GM21576 (cell line): ENCODE measurements around the gene SFT2D3.

Source experiments
- ATAC-seq: cut with Tn5 transposase; IDR thresholded peaks from one replicate; pipeline ENCODE4 v1.9.1; 2021; ENCODE audit warnings: mild to moderate bottlenecking, moderate library complexity; ENCODE audit not compliant: unreplicated experiment

SFT2D3 gene, protein sequence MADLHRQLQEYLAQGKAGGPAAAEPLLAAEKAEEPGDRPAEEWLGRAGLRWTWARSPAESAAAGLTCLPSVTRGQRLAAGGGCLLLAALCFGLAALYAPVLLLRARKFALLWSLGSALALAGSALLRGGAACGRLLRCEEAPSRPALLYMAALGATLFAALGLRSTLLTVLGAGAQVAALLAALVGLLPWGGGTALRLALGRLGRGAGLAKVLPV

DNA sequence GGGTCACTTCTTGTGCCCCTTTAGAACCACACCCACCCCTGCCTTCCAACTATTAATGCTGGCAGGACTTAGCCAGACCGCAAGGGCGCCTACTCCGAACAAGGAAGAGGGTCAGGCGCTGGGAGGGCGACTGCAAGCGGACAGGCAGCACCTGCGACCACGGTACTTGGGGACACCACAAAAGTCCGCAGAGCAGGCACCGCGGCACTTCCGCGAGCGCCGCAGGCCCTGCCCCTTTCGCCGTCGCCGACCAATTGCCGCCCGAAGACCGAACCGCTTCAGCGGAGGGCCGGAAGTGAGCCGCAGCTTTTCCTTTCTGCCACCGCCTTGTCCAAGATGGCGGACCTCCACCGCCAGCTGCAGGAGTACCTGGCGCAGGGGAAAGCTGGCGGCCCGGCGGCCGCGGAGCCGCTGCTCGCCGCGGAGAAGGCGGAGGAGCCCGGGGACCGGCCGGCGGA, at the start of gene SFT2D3:
SFT2D3 (plus strand) TSS at position 305 of the 458 bp plus-strand sequence; CDS start at position 337, 32 bp downstream.
- peak; percentile 69 for ATAC-seq

DNA sequence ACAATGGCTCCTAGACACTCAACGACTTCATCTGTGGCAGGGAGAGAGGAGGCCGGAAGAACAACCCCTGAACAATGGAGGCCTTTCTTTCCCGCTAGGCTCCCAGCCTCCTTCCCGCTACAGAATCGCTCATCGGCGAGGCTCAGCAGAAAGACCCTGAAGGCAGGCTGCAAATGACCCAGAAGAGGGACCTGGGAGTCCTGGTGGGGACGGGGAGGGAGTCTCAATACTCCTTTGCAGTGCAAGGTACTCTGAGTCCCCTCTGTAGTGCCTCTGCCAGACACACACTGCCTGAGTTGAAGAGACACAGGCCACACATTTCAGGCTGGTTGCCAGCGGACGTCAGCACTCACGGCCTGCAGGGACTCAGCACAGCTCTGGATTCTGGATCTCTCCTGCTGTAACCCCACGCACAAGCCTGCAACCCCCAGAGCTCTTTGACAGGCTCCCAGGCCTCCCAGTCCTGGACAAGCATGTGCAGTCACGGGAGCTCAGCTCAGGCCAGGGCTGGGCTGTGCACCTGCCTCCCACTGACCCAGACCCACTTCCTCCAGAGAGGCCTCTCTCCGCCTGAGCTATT, 49.2 kb upstream of the SFT2D3 start:
- ATAC-seq = no peak

DNA sequence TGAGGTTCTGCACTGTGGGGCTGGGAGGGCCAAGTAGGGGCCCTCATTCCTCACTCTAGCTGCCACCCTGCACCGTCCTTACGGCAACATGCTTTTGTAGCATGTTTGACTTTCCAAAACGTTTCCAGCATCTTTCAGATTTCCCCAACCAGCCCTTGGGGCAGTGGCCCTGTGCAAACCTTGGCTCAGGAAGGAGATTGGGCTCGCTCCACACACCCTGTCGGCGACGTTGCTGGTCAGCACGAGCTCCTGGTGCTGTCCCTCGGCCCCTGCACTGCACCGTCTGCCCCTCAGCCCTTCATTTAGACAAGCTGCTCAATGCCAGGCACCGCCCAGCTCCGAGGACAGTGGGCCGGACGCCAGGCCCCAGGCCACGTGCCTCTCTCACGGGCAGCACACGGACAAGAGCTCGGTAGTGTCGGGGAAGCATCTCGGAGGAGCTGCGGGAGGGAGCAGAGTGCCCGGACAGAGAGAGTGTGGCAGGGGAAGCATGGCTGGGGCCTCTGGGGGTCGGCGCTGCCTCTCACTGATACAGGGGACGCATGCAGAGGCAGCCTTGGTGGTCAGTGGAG, 48.4 kb upstream of the SFT2D3 start:
- no peak for ATAC-seq

DNA sequence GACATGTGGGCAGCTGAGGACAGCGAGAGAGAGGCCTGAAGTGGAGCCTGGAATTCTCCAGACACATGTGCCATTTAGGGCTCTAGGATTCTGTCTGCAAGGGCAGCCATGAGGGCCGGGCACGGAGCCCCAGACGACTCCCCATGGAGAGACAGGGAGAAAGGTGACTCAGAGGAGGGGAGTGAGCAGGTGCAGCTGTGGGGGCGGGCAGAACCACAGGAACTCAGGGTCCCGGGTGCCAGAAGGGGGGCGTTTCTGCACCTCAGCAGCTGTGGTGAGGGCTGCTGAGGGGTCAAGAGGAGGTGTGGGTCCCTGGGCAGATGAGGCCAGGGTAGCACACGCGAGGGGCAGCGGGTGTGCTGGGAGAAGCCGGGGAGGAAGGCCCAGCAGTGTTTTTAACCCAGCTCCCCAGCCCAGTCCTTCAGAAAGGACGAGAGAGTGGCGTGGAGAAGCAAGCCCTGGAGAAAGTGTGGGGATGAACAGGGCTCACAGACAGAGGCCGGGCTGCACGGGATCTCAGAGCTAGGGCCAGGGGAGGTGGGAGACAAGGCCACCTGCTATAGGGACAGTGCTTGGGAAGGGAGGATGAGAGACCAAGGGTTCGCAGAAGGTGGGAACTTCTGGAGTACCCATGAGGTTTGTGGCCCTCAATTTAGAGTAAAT, 47.7 kb upstream of the SFT2D3 start:
- ATAC-seq = no peak

DNA sequence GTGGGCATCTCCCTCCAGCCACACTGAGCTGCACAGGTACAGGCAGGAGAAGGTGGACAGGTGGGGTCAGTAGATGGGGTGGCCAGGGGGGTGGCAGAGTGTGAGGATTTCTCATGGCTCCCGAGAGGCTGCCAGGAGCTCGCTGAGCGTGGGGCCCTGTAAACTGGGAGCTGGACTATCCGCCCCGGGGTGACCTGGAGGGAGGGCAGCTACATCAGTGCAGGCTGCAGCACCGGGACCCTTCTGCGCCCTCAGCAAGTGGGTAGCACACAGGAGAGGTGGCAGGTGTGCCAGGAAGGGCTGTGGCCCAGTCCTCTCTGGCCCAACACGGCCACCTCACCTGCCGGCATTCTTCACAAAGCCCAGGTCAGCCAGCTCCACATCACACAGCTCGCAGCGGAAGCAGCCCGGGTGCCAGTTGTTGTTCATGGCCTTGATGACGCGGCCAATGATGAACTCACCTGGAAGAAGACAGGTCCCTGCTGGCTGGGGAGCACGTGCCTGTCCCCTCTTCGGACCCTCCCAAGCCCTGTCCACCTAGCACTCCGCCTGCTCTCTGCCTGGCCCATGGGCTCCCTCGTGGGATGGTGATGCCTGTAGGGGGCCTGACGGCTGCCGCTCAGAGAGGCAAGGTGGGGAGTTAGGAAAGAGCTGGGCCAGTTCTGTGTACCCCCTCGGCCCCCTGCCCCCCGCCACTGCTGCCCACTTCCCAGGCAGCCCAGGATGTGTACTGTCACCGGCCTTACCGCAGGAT, 47.0 kb upstream of the SFT2D3 start:
- no peak for ATAC-seq

DNA sequence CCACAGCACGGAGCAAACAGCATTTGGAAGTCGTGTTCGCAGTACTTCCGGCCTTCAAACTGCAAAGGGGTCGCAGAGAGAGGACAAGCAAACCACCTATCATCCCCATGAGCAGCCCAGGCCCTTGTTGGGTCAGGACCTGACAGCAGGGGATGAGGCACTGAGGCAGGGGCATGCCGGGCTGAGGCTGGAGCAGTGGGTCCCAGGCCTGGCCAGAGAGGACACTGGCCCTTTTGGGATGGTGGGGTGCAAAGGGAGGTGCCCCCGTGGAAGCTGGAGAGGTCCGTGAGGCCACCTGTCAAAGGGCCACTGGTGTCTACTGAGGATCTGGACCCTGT, 46.5 kb upstream of the SFT2D3 start:
- no peak for ATAC-seq

DNA sequence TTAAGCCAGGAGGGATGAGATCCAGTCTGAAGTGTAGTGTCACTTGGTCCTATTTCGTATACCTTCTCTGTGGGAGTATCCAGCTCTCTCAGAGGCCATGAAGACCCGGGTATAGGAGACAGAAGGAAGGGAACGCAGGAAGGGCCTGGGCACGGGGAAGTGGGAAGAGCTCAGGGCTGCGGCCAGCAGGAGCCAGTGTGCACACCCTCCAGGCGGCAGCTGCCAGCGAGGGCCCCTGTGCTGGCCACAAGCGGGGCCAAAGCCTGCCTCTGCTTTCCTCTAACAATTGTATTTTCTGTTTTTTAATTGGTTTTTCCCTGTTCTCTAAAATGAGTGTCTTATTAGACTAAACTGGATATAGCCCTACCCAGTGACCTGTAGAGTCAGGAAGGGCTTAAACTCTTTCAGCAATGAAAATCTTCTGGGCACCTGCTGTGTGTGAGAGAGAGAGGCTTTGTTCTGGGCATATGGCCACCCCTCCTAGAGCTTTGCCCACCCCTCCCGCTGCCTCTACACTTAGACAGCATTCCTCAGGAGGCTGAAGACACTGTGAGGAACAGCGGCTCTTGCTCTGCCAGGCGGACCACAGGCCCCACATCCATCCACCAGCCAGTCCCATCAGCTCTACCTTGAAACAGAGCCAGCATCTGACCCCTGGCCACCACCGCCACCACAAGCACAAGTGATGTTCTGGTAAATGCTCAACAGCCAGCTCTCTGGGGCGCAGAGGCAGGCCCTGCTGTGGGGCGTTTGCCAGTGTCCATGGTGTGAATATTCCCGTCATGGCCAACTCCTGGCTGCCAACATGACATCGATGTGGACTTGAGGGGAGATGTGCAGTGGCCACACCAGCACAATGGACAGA, 45.9 kb upstream of the SFT2D3 start:
- no peak for ATAC-seq

DNA sequence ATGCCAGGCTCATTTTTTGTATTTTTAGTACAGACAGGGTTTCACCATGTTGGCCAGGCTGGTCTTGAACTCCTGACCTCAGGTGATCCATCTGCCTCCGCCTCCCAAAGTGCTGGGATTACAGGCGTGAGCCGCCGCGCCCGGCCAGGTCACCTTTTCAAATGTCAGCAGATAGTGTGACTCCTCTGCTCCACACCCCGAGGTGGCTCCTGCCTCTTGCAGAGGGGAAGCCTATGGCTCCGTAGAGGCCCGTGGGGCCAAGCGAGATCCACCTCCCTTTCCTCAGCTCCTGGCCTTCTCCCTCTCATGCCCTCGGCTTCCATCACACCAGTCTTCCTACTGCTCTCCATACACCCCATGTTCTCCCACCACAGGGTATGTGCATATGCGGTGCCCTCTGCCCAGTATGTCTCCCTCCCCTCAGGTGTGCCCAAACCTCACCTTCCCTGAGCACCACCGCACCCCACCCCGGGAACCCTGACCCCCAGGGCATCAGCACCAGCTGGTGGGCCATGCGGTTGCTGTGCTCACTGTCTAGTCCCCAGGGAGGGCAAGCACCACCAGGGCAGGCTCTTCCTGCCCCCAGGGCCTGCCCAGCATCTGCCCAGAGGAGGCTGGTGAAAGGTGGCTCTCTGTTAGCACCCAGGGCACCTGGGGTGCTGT, 44.6 kb upstream of the SFT2D3 start:
- ATAC-seq = no peak

DNA sequence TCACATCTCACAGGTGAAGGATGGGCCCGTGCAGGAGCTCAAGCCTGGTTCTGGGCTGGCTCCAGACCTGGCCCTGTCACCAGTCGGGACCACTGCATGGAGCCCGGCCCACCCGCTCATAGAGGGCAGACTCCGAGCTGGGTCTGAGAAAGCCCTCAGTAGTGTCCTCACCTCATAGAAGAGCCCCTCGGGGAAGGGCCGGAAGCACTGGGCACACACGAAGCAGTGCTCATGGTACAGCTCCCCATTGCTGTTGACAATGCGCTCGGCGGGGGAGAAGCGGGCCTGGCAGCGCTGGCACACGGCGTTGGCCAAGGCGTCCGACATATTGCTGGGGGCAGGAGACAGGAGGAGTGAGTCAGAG, 44.1 kb upstream of the SFT2D3 start:
- no peak for ATAC-seq

DNA sequence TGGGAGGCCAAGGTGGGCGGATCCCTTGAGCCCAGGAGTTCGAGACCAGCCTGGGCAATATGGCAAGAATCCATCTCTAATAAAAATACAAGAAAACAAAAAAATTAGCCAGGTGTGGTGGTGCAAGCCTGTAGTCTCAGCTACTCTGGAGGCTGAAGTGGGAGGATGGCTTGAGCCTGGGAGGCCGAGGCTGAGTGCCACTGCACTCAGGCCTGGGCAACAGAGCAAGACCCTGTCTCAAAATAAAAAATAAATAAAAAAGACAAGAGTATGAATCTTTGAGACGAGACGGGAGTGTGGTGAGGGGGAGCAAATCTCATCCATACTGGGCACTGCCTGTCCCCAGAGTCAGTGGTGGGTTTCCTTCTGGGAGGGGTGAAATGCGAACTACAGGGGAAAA, 43.2 kb upstream of the SFT2D3 start:
- no peak for ATAC-seq

DNA sequence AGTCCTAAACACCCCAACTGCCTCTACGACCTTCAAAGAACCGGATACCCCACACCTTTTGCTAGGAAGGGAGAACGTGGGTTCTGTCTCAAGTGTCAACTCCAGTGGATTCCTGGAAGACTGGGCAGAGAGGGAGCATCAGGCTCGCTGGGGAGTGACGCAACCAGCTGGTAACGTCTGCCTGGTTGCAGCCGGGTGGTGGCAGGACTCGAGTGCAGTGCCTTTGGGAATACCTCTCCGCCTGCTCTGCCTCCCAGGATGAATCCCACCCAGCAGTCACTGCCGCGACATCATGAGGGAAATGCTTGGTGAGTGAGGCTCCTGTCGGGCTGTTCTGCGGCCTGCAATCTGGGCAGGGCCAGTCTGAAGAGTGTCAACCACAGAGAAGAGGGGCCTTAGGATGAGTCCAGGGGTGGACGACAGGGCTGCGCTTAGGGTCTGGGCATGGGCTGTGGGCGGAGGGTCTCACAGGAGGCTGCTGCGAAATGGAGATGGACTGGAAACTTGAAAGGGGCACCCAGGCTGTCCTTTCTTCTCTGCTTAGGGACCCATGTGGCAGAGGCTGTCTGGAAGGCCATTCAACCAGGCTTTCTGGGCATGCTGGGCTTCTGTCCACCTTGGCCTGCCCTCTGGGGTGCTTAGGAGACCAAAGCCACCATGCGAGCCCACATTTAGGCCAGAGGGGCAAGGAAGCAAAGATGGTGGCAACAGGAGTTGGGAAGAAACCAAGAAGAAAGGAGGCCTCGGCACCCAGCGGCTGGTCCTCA, 42.5 kb upstream of the SFT2D3 start:
- ATAC-seq = no peak

DNA sequence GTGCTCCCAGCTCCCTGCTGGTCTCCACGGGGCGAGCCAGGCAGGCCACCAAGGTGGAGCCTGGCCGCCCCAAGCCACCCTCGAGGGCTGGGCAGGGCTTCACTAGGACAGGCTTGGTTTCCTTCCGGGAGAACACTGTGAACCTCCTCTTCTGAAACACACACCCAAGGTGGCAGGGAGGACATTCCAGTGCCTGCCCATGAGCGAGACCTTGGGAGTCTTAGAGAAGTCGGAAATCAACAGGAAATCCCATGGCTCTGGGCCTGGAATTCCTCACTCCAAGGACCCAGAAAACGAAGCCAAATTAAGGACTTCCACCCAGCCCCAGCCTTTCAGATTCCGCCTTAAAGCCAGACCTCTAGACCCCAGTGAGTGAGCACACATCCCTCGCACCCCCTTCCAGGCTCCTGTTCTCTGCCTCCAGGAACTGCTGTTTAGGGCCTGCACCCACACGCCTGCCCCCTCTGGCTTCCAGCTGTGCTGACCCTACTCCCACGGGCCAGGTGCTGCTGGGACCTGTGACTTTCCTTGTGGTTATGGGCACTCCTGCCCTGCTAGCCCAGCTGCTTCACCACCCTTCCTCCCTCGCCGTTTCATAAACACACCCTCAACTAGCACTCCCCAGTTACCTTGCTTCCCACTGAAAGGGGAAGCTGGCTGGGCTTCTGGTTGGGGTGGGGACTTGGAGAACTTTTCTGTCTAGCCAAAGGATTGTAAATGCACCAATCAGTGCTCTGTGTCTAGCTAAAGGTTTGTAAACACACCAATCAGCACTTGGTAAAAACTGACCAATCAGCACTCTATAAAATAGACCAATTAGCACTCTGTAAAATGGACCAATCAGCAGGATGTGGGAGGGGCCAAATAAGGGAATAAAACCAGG, 41.6 kb upstream of the SFT2D3 start:
- no peak for ATAC-seq

DNA sequence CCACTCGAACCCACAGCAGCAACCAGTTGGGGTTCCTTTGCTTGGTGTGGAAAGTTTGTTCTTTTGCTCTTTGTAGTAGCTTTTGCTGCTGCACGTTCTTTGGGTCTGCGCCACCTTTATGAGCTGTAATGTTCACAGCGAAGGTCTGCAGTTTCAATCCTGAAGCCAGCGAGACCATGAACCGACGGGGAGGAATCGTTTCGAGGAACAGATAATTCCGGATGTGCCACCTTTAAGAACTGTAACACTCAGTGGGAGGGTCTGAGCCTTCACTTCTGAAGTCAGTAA, 41.1 kb upstream of the SFT2D3 start:
- no peak for ATAC-seq

DNA sequence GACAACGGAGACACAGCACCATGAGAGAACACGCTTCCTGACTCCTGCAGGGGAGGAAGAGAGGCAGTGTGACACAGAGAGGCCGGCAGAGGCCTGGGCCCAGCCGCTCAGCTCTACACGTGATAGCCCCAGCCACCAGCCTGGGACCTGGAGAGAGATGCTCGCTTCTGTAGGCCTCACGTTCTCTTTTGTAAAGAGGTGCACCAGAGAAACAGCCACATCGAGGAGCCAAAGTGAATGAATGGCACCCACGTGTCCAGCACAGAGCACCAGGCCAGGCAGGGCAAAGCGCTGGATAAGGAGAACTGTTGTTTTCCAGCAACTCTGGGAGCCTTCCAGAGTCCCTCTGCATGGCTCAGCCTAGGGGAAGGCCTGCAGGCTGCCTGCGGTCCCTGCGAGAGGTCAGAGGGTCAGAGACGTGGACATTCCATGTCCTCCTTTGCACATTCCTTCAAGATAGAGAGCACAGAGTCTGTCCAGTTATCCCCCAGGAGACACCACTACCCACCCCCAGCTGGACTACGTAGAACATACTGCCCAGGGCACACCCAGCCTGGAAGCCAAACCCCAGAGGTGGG, 40.1 kb upstream of the SFT2D3 start:
- ATAC-seq = no peak

DNA sequence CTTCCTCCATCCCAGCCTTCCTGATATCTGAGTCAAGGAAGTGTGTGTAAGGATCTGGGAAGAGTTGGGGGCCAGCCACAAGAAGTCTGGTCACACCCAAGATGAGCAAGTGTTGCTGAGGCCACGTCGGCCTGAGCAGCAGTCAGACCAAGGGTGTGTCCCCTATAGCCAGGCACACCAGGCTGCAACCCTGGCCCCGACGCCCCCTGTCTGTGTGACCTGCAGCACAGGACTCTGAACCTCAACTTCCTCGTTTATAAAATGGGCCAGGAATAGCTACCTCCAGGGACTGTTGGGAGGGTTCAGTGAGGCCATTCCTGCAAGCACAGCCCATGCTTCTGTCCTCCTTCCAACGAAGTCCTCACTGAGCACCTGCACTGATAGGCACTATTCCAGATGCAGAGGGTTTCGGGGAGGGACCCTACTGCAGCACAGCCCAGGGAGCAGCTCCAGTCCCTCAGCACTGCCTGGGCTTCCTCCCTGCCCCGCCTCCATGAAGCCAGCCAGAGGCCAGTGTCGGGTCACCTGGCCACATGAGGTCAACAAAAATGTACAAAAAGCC, 39.3 kb upstream of the SFT2D3 start:
- ATAC-seq = no peak

DNA sequence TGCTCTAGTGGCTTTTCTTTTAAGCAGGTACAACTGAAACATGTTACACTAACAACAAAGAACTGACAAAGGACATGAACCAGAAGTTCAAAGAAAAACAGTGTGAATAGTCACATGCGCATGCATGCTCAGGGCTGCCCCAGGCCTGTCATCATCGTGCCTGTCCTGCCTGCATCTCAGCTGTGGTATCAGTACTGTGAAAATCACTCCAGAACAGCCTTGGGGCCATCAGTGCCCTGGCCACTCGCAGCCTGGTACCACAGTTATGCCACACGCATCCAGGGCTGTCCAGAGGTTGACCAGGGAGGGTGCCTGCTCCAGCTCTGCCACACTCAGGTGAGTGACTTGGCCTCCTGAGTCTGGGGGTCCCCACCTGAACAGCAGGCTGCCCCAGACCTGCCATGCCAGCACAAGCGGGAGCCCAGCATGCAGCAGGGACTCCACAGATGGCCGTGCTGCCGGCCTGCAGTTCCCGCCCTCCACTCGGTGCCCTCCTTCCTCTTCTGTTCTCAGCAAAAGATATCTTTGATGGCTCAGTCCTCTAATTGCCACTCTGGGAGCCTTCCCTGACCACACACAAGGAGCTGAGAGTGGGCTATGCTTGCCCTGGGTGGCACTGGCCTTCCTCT, 38.2 kb upstream of the SFT2D3 start:
- no peak for ATAC-seq

DNA sequence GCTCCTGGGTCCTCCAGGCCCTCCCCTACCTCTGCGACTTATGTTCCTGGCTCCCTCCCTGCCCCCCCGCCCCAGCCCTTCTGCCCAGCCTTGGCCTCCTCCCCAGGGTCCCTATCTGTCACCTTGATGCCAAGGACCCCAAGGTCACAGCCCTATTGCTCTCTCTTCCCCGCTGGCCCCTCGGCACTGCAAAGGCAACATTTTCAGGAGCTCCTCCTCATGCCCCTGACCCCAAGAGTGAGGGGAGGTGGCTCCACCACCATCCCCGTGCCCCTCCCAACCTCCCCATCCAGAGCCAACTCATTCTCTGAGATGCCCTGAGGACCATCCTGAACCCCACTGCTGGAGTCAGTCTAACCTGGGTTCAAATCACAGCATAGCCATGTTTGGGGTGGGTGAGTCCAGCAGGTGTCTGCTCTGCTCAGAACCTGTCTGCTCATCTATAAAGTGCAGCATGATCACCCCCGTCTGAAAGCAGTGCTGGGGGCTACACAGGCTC, 37.7 kb upstream of the SFT2D3 start:
- ATAC-seq = no peak
